Measurements from ENCODE around the gene FOXP1. TPM values are rescaled to one million over a fixed set of nuclear protein-coding genes. Genes with fewer than 3 reads are reported as not detected.

The FOXP1 gene
- total RNA-seq, 1 experiment from 2014 or later, result 2.9 TPM

DNA sequence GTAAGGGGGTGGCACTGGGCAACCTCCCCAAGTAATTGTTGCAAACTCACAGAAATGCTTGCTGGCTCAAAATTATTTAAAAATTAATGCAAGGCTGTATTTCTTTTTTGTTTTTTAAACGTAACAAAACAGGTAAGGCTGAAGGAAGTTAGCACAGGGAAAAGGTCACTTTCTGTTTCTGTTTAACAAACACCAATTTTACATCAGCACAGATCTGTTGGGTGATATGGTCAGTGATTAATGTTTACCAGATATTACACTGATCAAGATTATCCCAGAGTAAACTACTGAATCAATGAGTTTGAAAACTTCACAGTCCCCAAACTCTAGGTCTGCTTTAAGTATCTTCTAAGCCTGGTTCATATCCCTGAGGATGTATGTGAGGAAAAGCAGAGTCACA is 558.0 kb downstream of the FOXP1 start:
- Histone ChIP-seq H3K4me1 (ENCODE audit: control insufficient read depth, insufficient read depth, low read length) (no peaks in the 10 kb centered on the region), H3K9me3 (ENCODE audit: control insufficient read depth, insufficient read depth, low read depth, low read length) (no peaks in the 10 kb centered on the region), H3K27ac (ENCODE audit: low read length) (no peak overlapping the region), H3K27me3 (ENCODE audit: control insufficient read depth, insufficient read depth, low read length) (no peaks in the 10 kb centered on the region), H3K4me3 (ENCODE audit: low read depth in 2 of 2, low read length in 2 of 2) (no peak overlapping the region), H3K36me3 (ENCODE audit: control insufficient read depth, insufficient read depth, low read length) (no peaks in the 10 kb centered on the region)
- ChIA-PET POLR2A (no interaction called here), CTCF (no interaction called here)
- BruUV-seq (replicated peaks), result no TSS peak
- intact Hi-C loops (cut with micrococcal nuclease; ENCODE audit: unreplicated experiment), result no loop called here
- no peak for DNase-seq (ENCODE audit: low read depth, low spot score)
- in situ Hi-C loops (cut with HindIII; ENCODE audit: low pct_unique_long_range_greater_than_20kb, low sequenced_read_pairs), result no loop called here
- TF ChIP-seq TCF7L2 (IDR thresholded peaks at IDR 0.05; ENCODE audit: low read depth, low read length), result no peak
- TF ChIP-seq, protein P1, sequence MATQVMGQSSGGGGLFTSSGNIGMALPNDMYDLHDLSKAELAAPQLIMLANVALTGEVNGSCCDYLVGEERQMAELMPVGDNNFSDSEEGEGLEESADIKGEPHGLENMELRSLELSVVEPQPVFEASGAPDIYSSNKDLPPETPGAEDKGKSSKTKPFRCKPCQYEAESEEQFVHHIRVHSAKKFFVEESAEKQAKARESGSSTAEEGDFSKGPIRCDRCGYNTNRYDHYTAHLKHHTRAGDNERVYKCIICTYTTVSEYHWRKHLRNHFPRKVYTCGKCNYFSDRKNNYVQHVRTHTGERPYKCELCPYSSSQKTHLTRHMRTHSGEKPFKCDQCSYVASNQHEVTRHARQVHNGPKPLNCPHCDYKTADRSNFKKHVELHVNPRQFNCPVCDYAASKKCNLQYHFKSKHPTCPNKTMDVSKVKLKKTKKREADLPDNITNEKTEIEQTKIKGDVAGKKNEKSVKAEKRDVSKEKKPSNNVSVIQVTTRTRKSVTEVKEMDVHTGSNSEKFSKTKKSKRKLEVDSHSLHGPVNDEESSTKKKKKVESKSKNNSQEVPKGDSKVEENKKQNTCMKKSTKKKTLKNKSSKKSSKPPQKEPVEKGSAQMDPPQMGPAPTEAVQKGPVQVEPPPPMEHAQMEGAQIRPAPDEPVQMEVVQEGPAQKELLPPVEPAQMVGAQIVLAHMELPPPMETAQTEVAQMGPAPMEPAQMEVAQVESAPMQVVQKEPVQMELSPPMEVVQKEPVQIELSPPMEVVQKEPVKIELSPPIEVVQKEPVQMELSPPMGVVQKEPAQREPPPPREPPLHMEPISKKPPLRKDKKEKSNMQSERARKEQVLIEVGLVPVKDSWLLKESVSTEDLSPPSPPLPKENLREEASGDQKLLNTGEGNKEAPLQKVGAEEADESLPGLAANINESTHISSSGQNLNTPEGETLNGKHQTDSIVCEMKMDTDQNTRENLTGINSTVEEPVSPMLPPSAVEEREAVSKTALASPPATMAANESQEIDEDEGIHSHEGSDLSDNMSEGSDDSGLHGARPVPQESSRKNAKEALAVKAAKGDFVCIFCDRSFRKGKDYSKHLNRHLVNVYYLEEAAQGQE (IDR thresholded peaks at IDR 0.05; ENCODE audit: insufficient read depth in 1 of 2, low read depth in 2 of 2, low read length in 1 of 2), result no peak
- no peak for TF ChIP-seq SIN3A (IDR thresholded peaks at IDR 0.05; ENCODE audit: borderline replicate concordance, insufficient read depth, low read depth, low read length)
- no peak for TF ChIP-seq POLR2AphosphoS5 (IDR thresholded peaks at IDR 0.05; ENCODE audit: low read depth, low read length)
- TF ChIP-seq, protein P2, sequence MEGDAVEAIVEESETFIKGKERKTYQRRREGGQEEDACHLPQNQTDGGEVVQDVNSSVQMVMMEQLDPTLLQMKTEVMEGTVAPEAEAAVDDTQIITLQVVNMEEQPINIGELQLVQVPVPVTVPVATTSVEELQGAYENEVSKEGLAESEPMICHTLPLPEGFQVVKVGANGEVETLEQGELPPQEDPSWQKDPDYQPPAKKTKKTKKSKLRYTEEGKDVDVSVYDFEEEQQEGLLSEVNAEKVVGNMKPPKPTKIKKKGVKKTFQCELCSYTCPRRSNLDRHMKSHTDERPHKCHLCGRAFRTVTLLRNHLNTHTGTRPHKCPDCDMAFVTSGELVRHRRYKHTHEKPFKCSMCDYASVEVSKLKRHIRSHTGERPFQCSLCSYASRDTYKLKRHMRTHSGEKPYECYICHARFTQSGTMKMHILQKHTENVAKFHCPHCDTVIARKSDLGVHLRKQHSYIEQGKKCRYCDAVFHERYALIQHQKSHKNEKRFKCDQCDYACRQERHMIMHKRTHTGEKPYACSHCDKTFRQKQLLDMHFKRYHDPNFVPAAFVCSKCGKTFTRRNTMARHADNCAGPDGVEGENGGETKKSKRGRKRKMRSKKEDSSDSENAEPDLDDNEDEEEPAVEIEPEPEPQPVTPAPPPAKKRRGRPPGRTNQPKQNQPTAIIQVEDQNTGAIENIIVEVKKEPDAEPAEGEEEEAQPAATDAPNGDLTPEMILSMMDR (IDR thresholded peaks at IDR 0.05), result no peak
- ATAC-seq, result no peak

DNA sequence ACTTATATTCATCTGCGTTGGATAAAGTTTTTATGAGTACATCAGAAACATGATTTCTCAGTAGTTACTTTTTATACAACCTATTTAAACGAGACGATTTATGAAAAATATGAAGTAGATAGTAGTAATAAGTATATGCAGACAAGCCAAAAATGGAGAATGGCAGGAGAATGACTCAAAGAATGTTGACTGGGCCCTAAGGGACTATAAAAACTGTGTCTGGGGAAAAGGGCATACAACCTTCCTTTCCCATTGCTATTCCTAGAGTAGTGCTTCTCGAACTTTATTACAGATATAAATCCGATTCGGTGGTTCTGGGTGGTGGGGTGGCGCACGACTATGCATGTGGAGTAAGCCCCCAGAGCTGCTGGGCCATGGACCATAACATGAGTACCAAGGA is 558.5 kb downstream of the FOXP1 start:
- no peak overlapping the region for H3K27ac ChIP-seq (ENCODE audit: low read length)
- in situ Hi-C loops (cut with HindIII; ENCODE audit: low pct_unique_long_range_greater_than_20kb, low sequenced_read_pairs), result no loop called here
- BruUV-seq (replicated peaks), result no TSS peak

More for the DNA sequence above, 558.5 kb downstream of the FOXP1 start:
- ChIA-PET CTCF (no interaction called here), POLR2A (no interaction called here)
- Histone ChIP-seq H3K9me3 (ENCODE audit: control insufficient read depth, insufficient read depth, low read depth, low read length) (no peaks in the 10 kb centered on the region), H3K4me3 (ENCODE audit: low read depth in 2 of 2, low read length in 2 of 2) (no peak overlapping the region), H3K27me3 (ENCODE audit: control insufficient read depth, insufficient read depth, low read length) (no peaks in the 10 kb centered on the region), H3K36me3 (ENCODE audit: control insufficient read depth, insufficient read depth, low read length) (no peaks in the 10 kb centered on the region), H3K4me1 (ENCODE audit: control insufficient read depth, insufficient read depth, low read length) (no peaks in the 10 kb centered on the region)
- ATAC-seq, result no peak
- DNase-seq (ENCODE audit: low read depth, low spot score), result no peak
- TF ChIP-seq SIN3A (IDR thresholded peaks at IDR 0.05; ENCODE audit: borderline replicate concordance, insufficient read depth, low read depth, low read length) (no peak), POLR2AphosphoS5 (IDR thresholded peaks at IDR 0.05; ENCODE audit: low read depth, low read length) (no peak), TCF7L2 (IDR thresholded peaks at IDR 0.05; ENCODE audit: low read depth, low read length) (no peak)
- TF ChIP-seq, protein P2 (IDR thresholded peaks at IDR 0.05), result no peak
- TF ChIP-seq, protein P1 (IDR thresholded peaks at IDR 0.05; ENCODE audit: insufficient read depth in 1 of 2, low read depth in 2 of 2, low read length in 1 of 2), result no peak
- intact Hi-C loops (cut with micrococcal nuclease; ENCODE audit: unreplicated experiment), result no loop called here

Data from Panc1 (cell line).